Trophoblast cell (in vitro differentiated cells and primary cell): ENCODE data around the gene CACNA2D3.

Source experiments
- DNase-seq, 2 donors: peaks; one replicate each; pipeline ENCODE4 v3.0.0-alpha.2; 2016
- H2AFZ ChIP-seq: 2 replicates; pipeline ENCODE4 v1.6.1; 2013; ENCODE audit warnings: low read length, moderate library complexity, mild to moderate bottlenecking; ENCODE audit not compliant: insufficient read depth, poor library complexity
- H2AK5ac ChIP-seq: 2 replicates; pipeline ENCODE4 v1.6.1; 2013; ENCODE audit warnings: mild to moderate bottlenecking, low read length
- H2BK120ac ChIP-seq: 2 replicates; pipeline ENCODE4 v1.6.1; 2013; ENCODE audit warnings: low read length, mild to moderate bottlenecking, moderate library complexity; ENCODE audit not compliant: insufficient read depth, poor library complexity
- H2BK12ac ChIP-seq: 2 replicates; pipeline ENCODE4 v1.6.1; 2013; ENCODE audit warnings: mild to moderate bottlenecking, low read length, moderate library complexity
- H2BK5ac ChIP-seq: 2 replicates; pipeline ENCODE4 v1.6.1; 2013; ENCODE audit warnings: low read length, low read depth, moderate library complexity, mild to moderate bottlenecking; ENCODE audit not compliant: poor library complexity
- H3K14ac ChIP-seq: 2 replicates; pipeline ENCODE4 v1.6.1; 2013; ENCODE audit warnings: mild to moderate bottlenecking, low read length
- H3K18ac ChIP-seq: 2 replicates; pipeline ENCODE4 v1.6.1; 2013; ENCODE audit warnings: mild to moderate bottlenecking, low read length
- H3K23ac ChIP-seq: 2 replicates; pipeline ENCODE4 v1.6.1; 2013; ENCODE audit warnings: low read length
- H3K27ac ChIP-seq: 2 replicates; pipeline ENCODE4 v1.5.1; 2013; ENCODE audit warnings: low read depth, mild to moderate bottlenecking, inconsistent platforms, low read length, moderate library complexity
- H3K27me3 ChIP-seq: 2 replicates; pipeline ENCODE4 v1.6.1; 2013; ENCODE audit warnings: inconsistent platforms, mild to moderate bottlenecking, low read length, moderate library complexity; ENCODE audit not compliant: insufficient read depth
- H3K36me3 ChIP-seq, 2 experiments: 1 replicate in 1 of 2; 2 replicates in 1 of 2; pipeline ENCODE4 v1.6.1; 2013; ENCODE audit warnings: low read length in 2 of 2, mild to moderate bottlenecking in 2 of 2, moderate library complexity in 1 of 2; ENCODE audit not compliant: insufficient read depth in 2 of 2, control insufficient read depth in 1 of 2
- H3K4ac ChIP-seq: 2 replicates; pipeline ENCODE4 v1.6.1; 2013; ENCODE audit warnings: low read depth, mild to moderate bottlenecking, low read length, moderate library complexity
- H3K4me1 ChIP-seq, 2 experiments: 1 replicate in 1 of 2; 2 replicates in 1 of 2; pipeline ENCODE4 v1.6.1; 2013; ENCODE audit warnings: low read length in 2 of 2, mild to moderate bottlenecking in 2 of 2, moderate library complexity in 1 of 2; ENCODE audit not compliant: insufficient read depth in 2 of 2, control insufficient read depth in 1 of 2
- H3K4me2 ChIP-seq: 2 replicates; pipeline ENCODE4 v1.6.1; 2013; ENCODE audit warnings: inconsistent platforms, mild to moderate bottlenecking, low read length, moderate library complexity
- H3K4me3 ChIP-seq: 2 replicates; pipeline ENCODE4 v1.5.1; 2013; ENCODE audit warnings: mild to moderate bottlenecking, low read depth, low read length, inconsistent platforms
- H3K79me1 ChIP-seq: one replicate; pipeline ENCODE4 v1.6.1; 2013; ENCODE audit warnings: low read length
- H3K79me2 ChIP-seq: 2 replicates; pipeline ENCODE4 v1.6.1; 2013; ENCODE audit warnings: low read length, mild to moderate bottlenecking; ENCODE audit not compliant: control insufficient read depth, insufficient read depth, poor library complexity
- H3K9ac ChIP-seq: 2 replicates; pipeline ENCODE4 v1.6.1; 2013; ENCODE audit warnings: mild to moderate bottlenecking, low read length
- H3K9me3 ChIP-seq: 2 replicates; pipeline ENCODE4 v1.6.1; 2013; ENCODE audit warnings: low read depth, mild to moderate bottlenecking, control low read depth, inconsistent platforms, low read length; ENCODE audit not compliant: insufficient read depth
- H4K12ac ChIP-seq: 2 replicates; pipeline ENCODE4 v1.6.1; 2013; ENCODE audit warnings: low read depth, mild to moderate bottlenecking, low read length, moderate library complexity
- H4K8ac ChIP-seq: 2 replicates; pipeline ENCODE4 v1.6.1; 2013; ENCODE audit warnings: low read depth, mild to moderate bottlenecking, low read length, moderate library complexity
- H4K91ac ChIP-seq: one replicate; pipeline ENCODE4 v1.6.1; 2013; ENCODE audit warnings: low read depth, mild to moderate bottlenecking, low read length, moderate library complexity
- WGBS: extraction: QIAGEN DNeasy Blood & Tissue Kit; methylation state at CpG from one replicate; pipeline ENCODE4 v1.1.7; 2013; ENCODE audit warnings: missing lambda C conversion rate; ENCODE audit not compliant: insufficient read length, insufficient coverage; ENCODE audit errors: extremely low coverage; 5-methylcytosine and 5-hydroxymethylcytosine counted together

Gene CACNA2D3

GRCh38 chr3:54311211-54311747 is 188.9 kb downstream of the CACNA2D3 start:
- WGBS: no CpG with 5 or more reads among the region's 6 CpGs

GRCh38 chr3:54312156-54312899 is 190.0 kb downstream of the CACNA2D3 start:
- no peak overlapping the region for H3K14ac ChIP-seq

More at GRCh38 chr3:54311211-54311747, 188.9 kb downstream of the CACNA2D3 start:
- Histone ChIP-seq H2BK12ac (no peak overlapping the region), H2BK5ac (no peak overlapping the region), H3K4me3 (no peak overlapping the region), H4K8ac (no peak overlapping the region), H2AK5ac (no peak overlapping the region), H2BK120ac (no peak overlapping the region), H3K36me3 (no peaks in the 10 kb centered on the region), H3K4ac (no peak overlapping the region), H3K79me2 (no peaks in the 10 kb centered on the region), H2AFZ (no peak overlapping the region), H4K91ac (no peak overlapping the region), H3K4me2 (no peak overlapping the region), H3K4me1 (no peaks in the 10 kb centered on the region), H3K9me3 (peaks cover 2% of the 10 kb centered on the region), H4K12ac (no peak overlapping the region), H3K14ac (no peak overlapping the region), H3K9ac (no peak overlapping the region), H3K18ac (no peak overlapping the region), H3K27ac (no peak overlapping the region), H3K79me1 (no peaks in the 10 kb centered on the region), H3K27me3 (no peaks in the 10 kb centered on the region), H3K23ac (no peak overlapping the region)
- DNase-seq: no peak

GRCh38 chr3:54313418-54313817 is 191.1 kb downstream of the CACNA2D3 start:
- Histone ChIP-seq H3K27me3 (no peaks in the 10 kb centered on the region), H2BK120ac (no peak overlapping the region), H3K36me3 (no peaks in the 10 kb centered on the region), H2AK5ac (no peak overlapping the region), H3K14ac (no peak overlapping the region), H2BK12ac (no peak overlapping the region), H3K79me2 (no peaks in the 10 kb centered on the region), H3K18ac (no peak overlapping the region), H3K4me2 (no peak overlapping the region), H3K4me1 (no peaks in the 10 kb centered on the region), H3K4ac (no peak overlapping the region), H4K8ac (no peak overlapping the region), H3K79me1 (no peaks in the 10 kb centered on the region), H4K12ac (no peak overlapping the region), H3K9ac (no peak overlapping the region), H2AFZ (no peak overlapping the region), H3K27ac (no peak overlapping the region), H3K23ac (no peak overlapping the region), H2BK5ac (no peak overlapping the region), H3K4me3 (no peak overlapping the region), H3K9me3 (no peaks in the 10 kb centered on the region), H4K91ac (no peak overlapping the region)
- DNase-seq: no peak
- WGBS: no CpG with 5 or more reads among the region's 5 CpGs

More at GRCh38 chr3:54312156-54312899, 190.0 kb downstream of the CACNA2D3 start:
- no peak overlapping the region for H2AK5ac ChIP-seq
- no peak overlapping the region for H2AFZ ChIP-seq
- no peaks in the 10 kb centered on the region for H3K27me3 ChIP-seq
- WGBS: no CpG with 5 or more reads among the region's 9 CpGs
- H3K9me3 ChIP-seq: peaks cover 2% of the 10 kb centered on the region
- H3K4me3 ChIP-seq: no peak overlapping the region
- no peak overlapping the region for H4K12ac ChIP-seq
- DNase-seq: no peak
- no peak overlapping the region for H4K91ac ChIP-seq
- H3K79me2 ChIP-seq: no peaks in the 10 kb centered on the region
- H2BK5ac ChIP-seq: no peak overlapping the region
- no peak overlapping the region for H3K18ac ChIP-seq
- H3K23ac ChIP-seq: no peak overlapping the region
- no peaks in the 10 kb centered on the region for H3K36me3 ChIP-seq
- H4K8ac ChIP-seq: no peak overlapping the region
- no peak overlapping the region for H2BK12ac ChIP-seq
- H3K4ac ChIP-seq: no peak overlapping the region
- H3K79me1 ChIP-seq: no peaks in the 10 kb centered on the region
- H3K4me1 ChIP-seq: no peaks in the 10 kb centered on the region
- no peak overlapping the region for H3K9ac ChIP-seq
- no peak overlapping the region for H3K4me2 ChIP-seq
- H3K27ac ChIP-seq: no peak overlapping the region
- H2BK120ac ChIP-seq: no peak overlapping the region

- Histone ChIP-seq H3K27ac (no peak overlapping the region), H2BK5ac (no peak overlapping the region), H3K9me3 (no peaks in the 10 kb centered on the region), H3K79me2 (peaks cover 2% of the 10 kb centered on the region), H2BK120ac (no peak overlapping the region), H3K27me3 (no peaks in the 10 kb centered on the region), H3K18ac (no peak overlapping the region), H2AK5ac (no peak overlapping the region), H3K4me2 (no peak overlapping the region), H2AFZ (no peak overlapping the region), H3K4ac (no peak overlapping the region), H4K8ac (no peak overlapping the region), H4K12ac (no peak overlapping the region), H3K23ac (no peak overlapping the region), H3K9ac (no peak overlapping the region), H4K91ac (no peak overlapping the region), H3K14ac (no peak overlapping the region), H3K79me1 (peaks cover 2% of the 10 kb centered on the region), H3K36me3 (no peaks in the 10 kb centered on the region), H3K4me1 (peaks cover 7 to 10% of the 10 kb centered on the region in 2 experiments), H3K4me3 (no peak overlapping the region), H2BK12ac (no peak overlapping the region)
- DNase-seq: no peak
- WGBS: no CpG with 5 or more reads among the region's 5 CpGs
These were observed 199.2 kb downstream of the CACNA2D3 start for GRCh38 chr3:54321520-54321919.
